LHCN-M2 (cell line): ENCODE data around the gene ZNF317. TPM values are rescaled to one million over a fixed set of nuclear protein-coding genes. Genes with fewer than 3 reads are reported as not detected.
"Not testable (repeated sequence)": the region's sequence is repeated elsewhere in the genome, so short reads cannot be mapped to it uniquely, and the experiment has no call there.

Source experiments
- DNase-seq: peaks from one replicate; pipeline ENCODE4 v3.0.0-alpha.2; 2012; ENCODE audit warnings: low read depth
- total RNA-seq: library from RNA; depleted of rRNA; stranded (reverse); fragments of >200 nt; gene quantifications from 2 replicates; pipeline ENCODE4 v1.2.3, GENCODE V29; 2014; rRNA removed

The ZNF317 gene
- total RNA-seq, 1 experiment from 2014 or later, result 23.8 TPM

DNA sequence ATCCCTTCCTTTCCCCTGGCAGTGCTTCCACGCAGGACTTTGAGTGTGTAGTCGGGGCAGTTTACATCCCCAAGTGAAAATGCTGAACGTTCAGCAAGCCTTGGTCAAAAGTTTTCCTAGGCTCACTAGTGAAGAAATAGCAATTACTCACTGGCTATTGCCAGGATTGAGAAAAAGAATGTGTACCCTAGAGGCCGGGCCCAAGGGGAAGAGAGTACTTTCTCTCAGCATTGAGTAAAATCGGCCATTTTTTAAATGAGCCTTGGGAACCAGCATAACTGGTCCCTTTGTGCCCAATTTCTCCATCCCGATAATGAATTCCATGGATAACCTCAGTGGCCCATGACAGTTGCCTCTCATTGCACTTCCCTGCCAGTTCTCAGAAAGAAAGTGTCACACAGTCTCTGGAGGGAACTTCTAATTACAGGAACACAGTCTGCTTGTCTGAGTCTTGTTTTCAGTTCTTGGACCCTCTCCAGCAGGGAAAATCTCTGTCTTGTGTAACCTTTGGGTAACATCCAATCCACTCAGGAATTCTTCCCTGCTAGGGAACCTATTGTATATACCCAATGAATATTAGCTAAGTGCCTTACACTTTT, 31.3 kb downstream of the ZNF317 start:
- no peak for DNase-seq

DNA sequence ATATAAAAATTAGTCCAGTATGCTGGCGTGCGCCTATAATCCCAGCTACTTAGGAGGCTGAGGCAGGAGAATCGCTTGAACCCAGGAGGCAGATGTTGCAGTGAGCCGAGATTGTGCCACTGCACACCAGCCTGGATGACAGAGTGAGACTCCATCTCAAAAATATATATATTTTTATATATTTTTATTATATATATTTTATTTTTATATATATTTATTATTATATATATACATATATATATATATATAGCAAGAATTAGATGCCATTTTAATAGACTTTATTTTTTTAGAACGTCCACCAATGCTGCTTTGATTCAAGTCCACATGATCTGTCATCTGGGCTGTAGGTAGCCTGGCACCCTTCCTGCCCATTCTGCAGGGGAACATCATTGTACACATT, 35.1 kb downstream of the ZNF317 start:
- DNase-seq, result no peak

DNA sequence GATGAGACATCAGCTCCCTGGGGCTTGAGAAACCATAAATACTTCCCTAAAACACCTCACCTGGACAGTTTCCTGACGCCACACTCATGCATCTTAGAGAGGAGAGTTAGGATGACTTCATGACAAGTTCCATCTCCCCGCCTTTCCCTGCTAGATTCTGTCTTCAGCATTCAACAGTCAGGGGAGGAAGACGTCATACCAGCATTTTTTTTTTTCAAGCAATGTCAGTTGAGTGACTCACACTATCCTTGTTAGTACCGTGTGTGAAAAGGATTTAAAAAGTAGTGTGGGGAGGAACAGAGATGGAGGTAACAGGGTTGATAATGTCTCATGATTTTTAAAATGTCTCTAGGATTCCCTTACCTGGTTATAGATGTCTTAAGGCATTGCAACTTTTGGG, 38.7 kb downstream of the ZNF317 start, which contains the start of gene OR7D2:
Gene OR7D2 (plus strand): TSS at position 79 of the 400 bp plus-strand sequence. CDS start 6,803 bp downstream, outside the sequence.
- DNase-seq, result peak; percentile 6

DNA sequence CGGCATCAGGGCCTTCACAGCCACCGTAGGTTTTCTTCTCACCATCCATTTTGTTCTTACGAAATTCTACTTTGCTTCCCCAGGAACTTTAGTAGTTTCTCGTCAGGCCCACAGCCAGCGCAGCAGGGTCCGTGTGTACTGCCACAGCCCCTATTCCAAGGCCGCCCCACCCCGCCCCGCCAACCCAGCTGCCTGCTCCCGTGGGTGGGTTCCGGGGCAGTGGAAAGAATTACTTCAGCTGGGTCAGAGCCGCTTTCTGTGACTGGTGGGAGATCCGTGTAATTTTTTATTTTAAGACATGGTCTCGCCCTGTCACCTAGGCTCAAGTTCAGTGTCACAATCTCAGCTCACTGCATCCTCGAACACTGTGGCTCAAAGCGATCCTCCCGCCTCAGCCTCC, 42.8 kb downstream of the ZNF317 start:
- no peak for DNase-seq

DNA sequence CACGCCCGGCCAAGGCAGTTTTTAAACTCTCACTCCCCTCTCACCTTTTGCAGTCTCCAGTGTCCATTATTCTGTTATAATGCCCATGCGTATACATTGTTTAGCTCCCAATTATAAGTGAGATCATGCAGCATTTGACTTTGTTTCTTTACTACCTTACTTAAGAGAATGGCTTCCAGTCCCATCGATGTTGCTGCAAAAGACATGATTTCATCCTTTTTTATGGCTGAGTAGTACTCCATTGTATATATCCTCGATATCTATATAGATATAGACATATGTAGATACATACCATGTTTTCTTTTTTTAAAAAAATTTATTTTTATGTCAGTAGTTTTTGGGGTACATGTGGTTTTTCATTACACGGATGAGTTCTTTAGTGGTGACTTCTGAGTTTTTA, 47.0 kb downstream of the ZNF317 start:
- DNase-seq, result no peak

DNA sequence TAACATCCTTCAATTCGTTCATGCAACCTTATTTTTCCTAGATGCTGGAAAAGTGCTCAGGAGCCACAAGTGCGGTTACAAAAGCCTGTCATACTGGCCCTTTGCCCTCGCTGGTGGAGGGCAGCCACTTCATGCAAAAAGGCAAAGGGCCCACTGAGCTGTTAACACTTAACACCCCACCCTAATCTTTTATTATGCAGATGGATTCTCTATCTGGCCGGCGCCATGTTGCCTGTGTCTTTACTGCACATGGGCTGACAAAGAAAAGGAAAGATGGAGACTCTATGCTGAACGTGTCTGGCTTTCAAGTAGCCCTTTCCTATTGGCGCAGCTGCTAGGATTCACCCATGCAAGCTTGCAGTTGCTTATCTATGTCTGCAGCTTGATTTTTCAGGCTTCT, 49.3 kb downstream of the ZNF317 start:
- no peak for DNase-seq

- not testable (repeated sequence) for DNase-seq
Observed at GRCh38 chr19:9198044-9198443, 57.8 kb downstream of the ZNF317 start.

DNA sequence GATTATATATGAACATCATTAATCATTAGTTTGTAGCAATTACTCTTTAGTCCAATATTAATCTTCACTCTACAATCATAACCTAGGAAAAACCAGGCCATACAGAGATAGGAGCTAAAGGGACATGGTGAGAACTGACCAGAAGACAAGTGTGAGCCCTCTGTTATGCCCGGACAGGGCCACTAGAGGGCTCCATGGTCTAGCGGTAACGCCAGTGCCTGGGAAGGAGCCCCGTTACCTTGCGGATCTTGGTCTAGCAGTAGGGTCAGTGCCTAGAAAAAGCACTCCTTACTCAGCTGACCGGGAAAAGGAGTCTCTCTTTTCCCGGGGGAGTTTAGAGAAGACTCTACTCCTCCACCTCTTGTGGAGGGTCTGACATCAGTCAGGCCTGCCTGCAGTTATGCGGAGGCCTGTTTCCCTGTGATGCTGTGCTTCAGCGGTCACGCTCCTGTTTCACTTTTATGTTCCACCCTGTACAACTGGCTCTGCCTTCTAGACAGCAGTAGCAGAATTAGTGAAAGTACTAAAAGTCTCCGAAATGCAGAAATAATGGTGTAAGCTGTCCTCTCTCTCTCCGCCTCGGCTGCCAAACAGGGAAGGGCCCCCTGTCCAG, 65.4 kb downstream of the ZNF317 start:
- DNase-seq, result peak; percentile 56

Other genes with a start within 250 kb of the ZNF317 start
- gene MUC16, start 130.0 kb upstream of the ZNF317 start, total RNA-seq, result not detected in 2 replicates
- gene OR1M1, start 53.3 kb upstream of the ZNF317 start, total RNA-seq, result not detected in 2 replicates
- gene OR7G2, start 32.9 kb upstream of the ZNF317 start, total RNA-seq, result not detected in 2 replicates
- gene OR7G1, start 24.6 kb upstream of the ZNF317 start, total RNA-seq, result not detected in 2 replicates
- not detected in 2 replicates for gene OR7G3, start 13.4 kb upstream of the ZNF317 start, total RNA-seq
- 0.17 TPM in 1 of 2 replicates, not detected in the other for gene OR7D2, start 38.6 kb downstream of the ZNF317 start, total RNA-seq
- not detected in 2 replicates for gene OR7D4, start 79.2 kb downstream of the ZNF317 start, total RNA-seq
- gene OR7E24, start 110.5 kb downstream of the ZNF317 start, total RNA-seq, result not detected in 2 replicates
- 13.9 and 34.0 TPM in 2 replicates for gene ZNF699, start 169.4 kb downstream of the ZNF317 start, total RNA-seq
- gene ZNF559, start 183.8 kb downstream of the ZNF317 start, total RNA-seq, result 6.2 and 8.0 TPM in 2 replicates
- 1.3 and 2.2 TPM in 2 replicates for gene ZNF177, start 222.6 kb downstream of the ZNF317 start, total RNA-seq